ENCODE measurements around the gene TNFRSF12A.

TNFRSF12A gene

GRCh38 chr16:3027489-3027795 lies 7.3 kb downstream of the TNFRSF12A start:
- DNase-seq: no peak

GRCh38 chr16:3027983-3028715 lies 8.0 kb downstream of the TNFRSF12A start:
- peak; percentile 61 for DNase-seq

GRCh38 chr16:3028716-3029319 lies 8.7 kb downstream of the TNFRSF12A start:
- DNase-seq: no peak

- peak; percentile 37 for DNase-seq
Observed at GRCh38 chr16:3029491-3030221, 9.5 kb downstream of the TNFRSF12A start.

GRCh38 chr16:3030222-3031212 lies 10.3 kb downstream of the TNFRSF12A start:
- DNase-seq: no peak

- DNase-seq: no peak
Observed at GRCh38 chr16:3032624-3033023, 12.5 kb downstream of the TNFRSF12A start.

- DNase-seq: no peak
Observed at GRCh38 chr16:3035289-3035971, 15.3 kb downstream of the TNFRSF12A start.

- no peak for DNase-seq
Observed at GRCh38 chr16:3035972-3036725, 16.0 kb downstream of the TNFRSF12A start.

GRCh38 chr16:3036726-3037315 lies 16.7 kb downstream of the TNFRSF12A start, which contains the start of gene BICDL2:
Gene BICDL2, minus strand, starts transcription at chr16:3036944. Its CDS starts 1,448 bp downstream, at chr16:3035496.
- no peak for DNase-seq

- DNase-seq: no peak
Observed at GRCh38 chr16:3038256-3038655, 18.1 kb downstream of the TNFRSF12A start.

GRCh38 chr16:3038896-3039295 lies 18.7 kb downstream of the TNFRSF12A start:
- no peak for DNase-seq

- no peak for DNase-seq
Observed at GRCh38 chr16:3042376-3042775, 22.2 kb downstream of the TNFRSF12A start.

- no peak for DNase-seq
Observed at GRCh38 chr16:3044708-3045107, 24.5 kb downstream of the TNFRSF12A start.

- no peak for DNase-seq
Observed at GRCh38 chr16:3045758-3046640, 25.8 kb downstream of the TNFRSF12A start, which contains the start of gene MMP25. Gene MMP25, plus strand, starts transcription at chr16:3046561. Its CDS starts 357 bp downstream, at chr16:3046918.

GRCh38 chr16:3046641-3047386 lies 26.6 kb downstream of the TNFRSF12A start:
- DNase-seq: no peak

- no peak for DNase-seq
Observed at GRCh38 chr16:3047387-3047720, 27.2 kb downstream of the TNFRSF12A start.

GRCh38 chr16:3049921-3050481 lies 29.8 kb downstream of the TNFRSF12A start:
- no peak for DNase-seq

- DNase-seq: no peak
Observed at GRCh38 chr16:3050487-3050886, 30.3 kb downstream of the TNFRSF12A start.

- DNase-seq: no peak
Observed at GRCh38 chr16:3051009-3051408, 30.8 kb downstream of the TNFRSF12A start.

All from fibroblast of skin of abdomen (primary cell).